Measurements from ENCODE around the gene FGGY. TPM values are rescaled to one million over a fixed set of nuclear protein-coding genes. Genes with fewer than 3 reads are reported as not detected.

FGGY gene
- total and polyA plus RNA-seq, 2 donors (not counting 1 experiment from before 2014, with no cell fraction given) = 6.1 to 38.5 TPM

DNA sequence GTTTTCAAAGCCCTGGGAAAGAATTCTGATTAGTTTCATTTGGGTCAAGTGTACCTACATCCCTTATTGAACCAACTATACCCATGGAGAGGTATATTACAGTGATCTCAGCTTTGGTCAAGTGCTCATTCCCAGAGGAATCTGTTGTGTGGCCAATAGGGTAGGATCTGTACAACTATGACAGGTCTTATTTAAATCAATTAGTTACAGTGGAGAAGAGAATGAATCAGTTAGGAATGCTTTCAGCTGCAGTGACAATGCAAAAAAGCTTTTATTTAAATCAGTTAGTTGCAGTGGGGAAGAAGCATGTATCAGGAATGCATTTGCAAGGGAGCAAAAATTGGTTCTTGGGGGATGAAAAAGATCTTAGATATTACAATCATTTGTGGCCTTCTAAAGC, 119.0 kb downstream of the FGGY start:
- Histone ChIP-seq H3K4me1 (ENCODE audit: control insufficient read depth in 2 of 2, insufficient read depth in 2 of 2, low read length in 2 of 2) (peaks cover 6 to 7% of the 10 kb centered on the region in 2 donors), H3K4me3 (ENCODE audit: control extremely low read depth in 1 of 5, extremely low read depth in 1 of 5, insufficient read depth in 1 of 5, low read depth in 2 of 5, low read length in 4 of 5) (no peak overlapping the region), H3K79me2 (ENCODE audit: control insufficient read depth, insufficient read depth, low read length) (no peaks in the 10 kb centered on the region), H2AFZ (ENCODE audit: insufficient read depth, low read depth, low read length, poor library complexity, severe bottlenecking) (no peak overlapping the region), H3K9me3 (ENCODE audit: control extremely low read depth in 1 of 3, control insufficient read depth in 2 of 3, insufficient read depth in 1 of 3, low read length in 2 of 3) (no peaks in the 10 kb centered on the region), H4K20me1 (ENCODE audit: control insufficient read depth, insufficient read depth, low read length, poor library complexity, severe bottlenecking) (no peaks in the 10 kb centered on the region), H3K4me2 (replicated peaks; ENCODE audit: low read depth, low read length, poor library complexity, severe bottlenecking) (no peak overlapping the region), H3K27ac (ENCODE audit: low read length in 2 of 2) (no peak overlapping the region), H3K9ac (ENCODE audit: low read length) (no peak overlapping the region), H3K27me3 (replicated peaks in 1 of 4; ENCODE audit: control extremely low read depth in 1 of 4, control insufficient read depth in 3 of 4, insufficient read depth in 4 of 4, low read length in 3 of 4) (no peaks in the 10 kb centered on the region), H3K36me3 (replicated peaks in 1 of 2; ENCODE audit: control extremely low read depth in 1 of 2, control insufficient read depth in 1 of 2, extremely low read depth in 1 of 2, insufficient read depth in 2 of 2, low read length in 1 of 2) (no peaks in the 10 kb centered on the region)
- TF ChIP-seq EZH2 (IDR thresholded peaks at IDR 0.05; ENCODE audit: borderline replicate concordance, insufficient read depth, low read depth, low read length, poor library complexity, severe bottlenecking) = no peak
- TF ChIP-seq, protein P1, sequence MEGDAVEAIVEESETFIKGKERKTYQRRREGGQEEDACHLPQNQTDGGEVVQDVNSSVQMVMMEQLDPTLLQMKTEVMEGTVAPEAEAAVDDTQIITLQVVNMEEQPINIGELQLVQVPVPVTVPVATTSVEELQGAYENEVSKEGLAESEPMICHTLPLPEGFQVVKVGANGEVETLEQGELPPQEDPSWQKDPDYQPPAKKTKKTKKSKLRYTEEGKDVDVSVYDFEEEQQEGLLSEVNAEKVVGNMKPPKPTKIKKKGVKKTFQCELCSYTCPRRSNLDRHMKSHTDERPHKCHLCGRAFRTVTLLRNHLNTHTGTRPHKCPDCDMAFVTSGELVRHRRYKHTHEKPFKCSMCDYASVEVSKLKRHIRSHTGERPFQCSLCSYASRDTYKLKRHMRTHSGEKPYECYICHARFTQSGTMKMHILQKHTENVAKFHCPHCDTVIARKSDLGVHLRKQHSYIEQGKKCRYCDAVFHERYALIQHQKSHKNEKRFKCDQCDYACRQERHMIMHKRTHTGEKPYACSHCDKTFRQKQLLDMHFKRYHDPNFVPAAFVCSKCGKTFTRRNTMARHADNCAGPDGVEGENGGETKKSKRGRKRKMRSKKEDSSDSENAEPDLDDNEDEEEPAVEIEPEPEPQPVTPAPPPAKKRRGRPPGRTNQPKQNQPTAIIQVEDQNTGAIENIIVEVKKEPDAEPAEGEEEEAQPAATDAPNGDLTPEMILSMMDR (IDR thresholded peaks at IDR 0.05) = no peak
- ChIA-PET CTCF (no interaction called here), POLR2A (no interaction called here)
- no peak overlapping the region for H3K4me3 Mint-ChIP-seq
- DNase-seq = no peak
- H3K9me3 Mint-ChIP-seq (ENCODE audit: insufficient read depth) = no peaks in the 10 kb centered on the region
- H3K27ac Mint-ChIP-seq = no peak overlapping the region
- no peaks in the 10 kb centered on the region for H3K4me1 Mint-ChIP-seq
- no peak for ATAC-seq (ENCODE audit: low read depth)
- intact Hi-C loops (cut with micrococcal nuclease) = no loop called here
- no peaks in the 10 kb centered on the region for H3K27me3 Mint-ChIP-seq

DNA sequence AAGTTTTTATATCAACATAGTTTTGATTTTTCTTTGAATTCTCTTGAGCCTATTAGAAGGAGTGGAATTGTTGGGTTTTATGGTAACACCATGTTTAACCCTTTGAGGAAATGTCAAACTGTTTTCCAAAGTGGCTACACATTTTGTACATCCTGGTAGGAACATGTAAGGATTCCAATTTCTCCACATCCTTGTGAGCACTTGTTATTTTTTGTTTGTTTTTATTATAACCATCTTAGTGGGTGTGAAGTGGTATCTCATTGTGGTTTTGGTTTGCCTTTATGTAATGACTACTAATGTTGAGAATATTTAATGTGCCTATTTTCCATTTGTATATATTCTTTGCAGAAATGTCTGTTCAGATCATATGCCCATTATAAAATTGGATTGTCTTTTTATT, 120.5 kb downstream of the FGGY start:
- Histone ChIP-seq H3K9me3 (ENCODE audit: control extremely low read depth in 1 of 3, control insufficient read depth in 2 of 3, insufficient read depth in 1 of 3, low read length in 2 of 3) (no peaks in the 10 kb centered on the region), H3K4me1 (ENCODE audit: control insufficient read depth in 2 of 2, insufficient read depth in 2 of 2, low read length in 2 of 2) (peaks cover 6 to 7% of the 10 kb centered on the region in 2 donors), H3K36me3 (replicated peaks in 1 of 2; ENCODE audit: control extremely low read depth in 1 of 2, control insufficient read depth in 1 of 2, extremely low read depth in 1 of 2, insufficient read depth in 2 of 2, low read length in 1 of 2) (no peaks in the 10 kb centered on the region), H3K79me2 (ENCODE audit: control insufficient read depth, insufficient read depth, low read length) (no peaks in the 10 kb centered on the region), H3K27me3 (replicated peaks in 1 of 4; ENCODE audit: control extremely low read depth in 1 of 4, control insufficient read depth in 3 of 4, insufficient read depth in 4 of 4, low read length in 3 of 4) (no peaks in the 10 kb centered on the region), H3K27ac (ENCODE audit: low read length in 2 of 2) (no peak overlapping the region), H4K20me1 (ENCODE audit: control insufficient read depth, insufficient read depth, low read length, poor library complexity, severe bottlenecking) (no peaks in the 10 kb centered on the region), H3K4me2 (replicated peaks; ENCODE audit: low read depth, low read length, poor library complexity, severe bottlenecking) (no peak overlapping the region), H3K4me3 (ENCODE audit: control extremely low read depth in 1 of 5, extremely low read depth in 1 of 5, insufficient read depth in 1 of 5, low read depth in 2 of 5, low read length in 4 of 5) (no peak overlapping the region), H2AFZ (ENCODE audit: insufficient read depth, low read depth, low read length, poor library complexity, severe bottlenecking) (no peak overlapping the region), H3K9ac (ENCODE audit: low read length) (no peak overlapping the region)
- no peaks in the 10 kb centered on the region for H3K27me3 Mint-ChIP-seq
- no peak for TF ChIP-seq EZH2 (IDR thresholded peaks at IDR 0.05; ENCODE audit: borderline replicate concordance, insufficient read depth, low read depth, low read length, poor library complexity, severe bottlenecking)
- TF ChIP-seq, protein P1 (IDR thresholded peaks at IDR 0.05) = no peak
- no peaks in the 10 kb centered on the region for H3K4me1 Mint-ChIP-seq
- no peak overlapping the region for H3K27ac Mint-ChIP-seq
- no peak for ATAC-seq (ENCODE audit: low read depth)
- no peak overlapping the region for H3K4me3 Mint-ChIP-seq
- H3K9me3 Mint-ChIP-seq (ENCODE audit: insufficient read depth) = no peaks in the 10 kb centered on the region
- CTCF ChIA-PET = no interaction called here
- POLR2A ChIA-PET = no interaction called here
- intact Hi-C loops (cut with micrococcal nuclease) = no loop called here
- DNase-seq = no peak
